ENCODE data around the gene CFAP221. TPM values are rescaled to one million over a fixed set of nuclear protein-coding genes. Genes with fewer than 3 reads are reported as not detected.

Gene CFAP221
- total RNA-seq, 1 experiment from 2014 or later, result not detected

- no TSS peak for BruUV-seq (replicated peaks)
- Histone ChIP-seq H3K9me3 (ENCODE audit: insufficient read depth, low read depth) (no peaks in the 10 kb centered on the region), H3K4me2 (no peak overlapping the region), H3F3A (ENCODE audit: insufficient read depth, low read depth) (no peaks in the 10 kb centered on the region), H3K79me2 (ENCODE audit: low read depth) (no peaks in the 10 kb centered on the region), H4K20me1 (ENCODE audit: insufficient read depth) (no peaks in the 10 kb centered on the region), H3K27ac (no peak overlapping the region), H3K4me1 (replicated peaks; ENCODE audit: insufficient read depth) (no peaks in the 10 kb centered on the region), H2AFZ (no peak overlapping the region), H3K36me3 (ENCODE audit: low read depth) (no peaks in the 10 kb centered on the region), H3K4me3 (no peak overlapping the region), H3K27me3 (ENCODE audit: insufficient read depth, low read depth) (no peaks in the 10 kb centered on the region), H3K9me2 (ENCODE audit: insufficient read depth) (no peaks in the 10 kb centered on the region)
- ChIA-PET POLR2A (ENCODE audit: unreplicated experiment) (no interaction called here), CTCF (no interaction called here)
- TF ChIP-seq EZH2 (IDR thresholded peaks at IDR 0.05; ENCODE audit: low read depth), result no peak
- TF ChIP-seq CTCF (conservative IDR thresholded peaks at IDR 0.05), result no peak
- no peak for DNase-seq
- intact Hi-C loops (cut with micrococcal nuclease; ENCODE audit: unreplicated experiment), result no loop called here
Observed at GRCh38 chr2:119565481-119565880, 21.2 kb downstream of the CFAP221 start.

GRCh38 chr2:119567292-119567691 lies 23.0 kb downstream of the CFAP221 start:
- Histone ChIP-seq H3F3A (ENCODE audit: insufficient read depth, low read depth) (no peaks in the 10 kb centered on the region), H3K9me3 (ENCODE audit: insufficient read depth, low read depth) (no peaks in the 10 kb centered on the region), H2AFZ (no peak overlapping the region), H3K4me1 (replicated peaks; ENCODE audit: insufficient read depth) (no peaks in the 10 kb centered on the region), H4K20me1 (ENCODE audit: insufficient read depth) (no peaks in the 10 kb centered on the region), H3K4me3 (no peak overlapping the region), H3K9me2 (ENCODE audit: insufficient read depth) (no peaks in the 10 kb centered on the region), H3K36me3 (ENCODE audit: low read depth) (no peaks in the 10 kb centered on the region), H3K27me3 (ENCODE audit: insufficient read depth, low read depth) (0 out of 2 replicates have a peak, but pooled peaks cover 3% of the 10 kb centered on the region), H3K79me2 (ENCODE audit: low read depth) (no peaks in the 10 kb centered on the region), H3K27ac (no peak overlapping the region), H3K4me2 (no peak overlapping the region)
- no peak for DNase-seq
- BruUV-seq (replicated peaks), result no TSS peak
- TF ChIP-seq EZH2 (IDR thresholded peaks at IDR 0.05; ENCODE audit: low read depth), result no peak
- no peak for TF ChIP-seq CTCF (conservative IDR thresholded peaks at IDR 0.05)
- ChIA-PET CTCF (no interaction called here), POLR2A (ENCODE audit: unreplicated experiment) (no interaction called here)
- intact Hi-C loops (cut with micrococcal nuclease; ENCODE audit: unreplicated experiment), result no loop called here

GRCh38 chr2:119574108-119574815 lies 30.0 kb downstream of the CFAP221 start:
- intact Hi-C loops (cut with micrococcal nuclease; ENCODE audit: unreplicated experiment), result no loop called here
- H3K4me2 ChIP-seq, result no peak overlapping the region
- H4K20me1 ChIP-seq (ENCODE audit: insufficient read depth), result no peaks in the 10 kb centered on the region
- H3K79me2 ChIP-seq (ENCODE audit: low read depth), result no peaks in the 10 kb centered on the region
- TF ChIP-seq EZH2 (IDR thresholded peaks at IDR 0.05; ENCODE audit: low read depth) (no peak), CTCF (conservative IDR thresholded peaks at IDR 0.05) (no peak)
- no peak overlapping the region for H3K4me3 ChIP-seq
- no TSS peak for BruUV-seq (replicated peaks)
- no peaks in the 10 kb centered on the region for H3K9me2 ChIP-seq (ENCODE audit: insufficient read depth)
- ChIA-PET CTCF (no interaction called here), POLR2A (ENCODE audit: unreplicated experiment) (no interaction called here)
- no peaks in the 10 kb centered on the region for H3K36me3 ChIP-seq (ENCODE audit: low read depth)
- H3K27ac ChIP-seq, result no peak overlapping the region
- no peak overlapping the region for H2AFZ ChIP-seq
- 0 out of 2 replicates have a peak, but pooled peaks cover 3% of the 10 kb centered on the region for H3K27me3 ChIP-seq (ENCODE audit: insufficient read depth, low read depth)
- no peaks in the 10 kb centered on the region for H3K4me1 ChIP-seq (replicated peaks; ENCODE audit: insufficient read depth)
- no peak for DNase-seq
- no peaks in the 10 kb centered on the region for H3F3A ChIP-seq (ENCODE audit: insufficient read depth, low read depth)
- no peaks in the 10 kb centered on the region for H3K9me3 ChIP-seq (ENCODE audit: insufficient read depth, low read depth)

All from PC-9 (cell line).